H9 (cell line): ENCODE results near the gene TBL2. TPM values are rescaled to one million over a fixed set of nuclear protein-coding genes. Genes with fewer than 3 reads are reported as not detected.

ENCODE experiments used
- DNase-seq: peaks from one replicate; pipeline ENCODE4 v3.0.0-alpha.2; 2017
- H2AFZ ChIP-seq: one replicate; pipeline ENCODE4 v1.6.1; 2013; ENCODE audit warnings: mild to moderate bottlenecking, low read length, control low read depth, moderate library complexity
- H2AK5ac ChIP-seq: 2 replicates; pipeline ENCODE4 v1.6.1; 2013; ENCODE audit warnings: low read length, control low read depth, mixed read lengths; ENCODE audit not compliant: insufficient read length
- H2BK120ac ChIP-seq: one replicate; pipeline ENCODE4 v1.6.1; 2013; ENCODE audit warnings: low read depth, mild to moderate bottlenecking, low read length, control low read depth, inconsistent platforms; ENCODE audit not compliant: poor library complexity, severe bottlenecking
- H2BK12ac ChIP-seq: 2 replicates; pipeline ENCODE4 v1.6.1; 2013; ENCODE audit warnings: low read length, control low read depth, mixed read lengths, low read depth; ENCODE audit not compliant: insufficient read length
- H2BK15ac ChIP-seq: 2 replicates; pipeline ENCODE4 v1.6.1; 2013; ENCODE audit warnings: low read depth, low read length, control low read depth
- H2BK20ac ChIP-seq: one replicate; pipeline ENCODE4 v1.6.1; 2013; ENCODE audit warnings: low read depth, mild to moderate bottlenecking, low read length, control low read depth, inconsistent platforms; ENCODE audit not compliant: poor library complexity, severe bottlenecking
- H2BK5ac ChIP-seq: 2 replicates; pipeline ENCODE4 v1.6.1; 2013; ENCODE audit warnings: low read length, control low read depth, mixed read lengths; ENCODE audit not compliant: insufficient read length
- H3K14ac ChIP-seq: 2 replicates; pipeline ENCODE4 v1.6.1; 2013; ENCODE audit warnings: low read length, control low read depth; ENCODE audit not compliant: insufficient read depth
- H3K18ac ChIP-seq: 2 replicates; pipeline ENCODE4 v1.6.1; 2013; ENCODE audit warnings: low read depth, mild to moderate bottlenecking, mixed read lengths, low read length, control low read depth; ENCODE audit not compliant: insufficient read length
- H3K23ac ChIP-seq: 2 replicates; pipeline ENCODE4 v1.6.1; 2013; ENCODE audit warnings: low read length, control low read depth, mixed read lengths, low read depth; ENCODE audit not compliant: insufficient read length
- H3K23me2 ChIP-seq: 2 replicates; pipeline ENCODE4 v1.6.1; 2013; ENCODE audit warnings: low read depth, mild to moderate bottlenecking, mixed read lengths, low read length, control low read depth; ENCODE audit not compliant: insufficient read length, poor library complexity, severe bottlenecking
- H3K27ac ChIP-seq: 2 replicates; pipeline ENCODE4 v1.5.1; 2013; ENCODE audit warnings: low read length, control low read depth, mixed read lengths, low read depth; ENCODE audit not compliant: insufficient read length
- H3K27me3 ChIP-seq: 2 replicates; pipeline ENCODE4 v1.6.1; 2013; ENCODE audit warnings: low read length, control low read depth, inconsistent platforms; ENCODE audit not compliant: insufficient read depth
- H3K4ac ChIP-seq: 2 replicates; pipeline ENCODE4 v1.6.1; 2013; ENCODE audit warnings: low read depth, mild to moderate bottlenecking, control low read depth, inconsistent platforms, low read length, moderate library complexity
- H3K4me1 ChIP-seq: 2 replicates; pipeline ENCODE4 v1.6.1; 2013; ENCODE audit warnings: low read length, control low read depth, inconsistent platforms; ENCODE audit not compliant: insufficient read depth
- H3K4me2 ChIP-seq: 2 replicates; pipeline ENCODE4 v1.6.1; 2013; ENCODE audit warnings: low read length, control low read depth, mixed read lengths; ENCODE audit not compliant: insufficient read length, insufficient read depth
- H3K56ac ChIP-seq: 2 replicates; pipeline ENCODE4 v1.6.1; 2013; ENCODE audit warnings: low read depth, mild to moderate bottlenecking, mixed read lengths, low read length, control low read depth; ENCODE audit not compliant: insufficient read length
- H3K79me1 ChIP-seq: 2 replicates; pipeline ENCODE4 v1.6.1; 2013; ENCODE audit warnings: low read depth, mild to moderate bottlenecking, moderate library complexity, low read length, control low read depth, inconsistent platforms; ENCODE audit not compliant: insufficient read depth, poor library complexity, severe bottlenecking
- H3K79me2 ChIP-seq: 2 replicates; pipeline ENCODE4 v1.6.1; 2013; ENCODE audit warnings: low read length, control low read depth, inconsistent platforms; ENCODE audit not compliant: insufficient read depth
- H3K9ac ChIP-seq: 2 replicates; pipeline ENCODE4 v1.6.1; 2013; ENCODE audit warnings: low read length, control low read depth, mixed read lengths; ENCODE audit not compliant: insufficient read length; ENCODE audit errors: extremely low read depth
- H3K9me3 ChIP-seq: one replicate; pipeline ENCODE4 v1.6.1; 2013; ENCODE audit warnings: low read depth, low read length, inconsistent platforms; ENCODE audit not compliant: control insufficient read depth
- H3T11ph ChIP-seq: one replicate; pipeline ENCODE4 v1.6.1; 2013; ENCODE audit warnings: mild to moderate bottlenecking, low read length, control low read depth, inconsistent platforms
- H4K20me1 ChIP-seq: one replicate; pipeline ENCODE4 v1.6.1; 2013; ENCODE audit not compliant: control insufficient read depth, insufficient read length, insufficient read depth
- H4K5ac ChIP-seq: 2 replicates; pipeline ENCODE4 v1.6.1; 2013; ENCODE audit warnings: low read depth, mild to moderate bottlenecking, mixed read lengths, low read length, control low read depth; ENCODE audit not compliant: insufficient read length
- H4K8ac ChIP-seq: replicated peaks from 2 replicates; pipeline ENCODE4 v1.6.1; 2013; ENCODE audit warnings: low read length, control low read depth, mixed read lengths, low read depth; ENCODE audit not compliant: insufficient read length
- H4K91ac ChIP-seq: 2 replicates; pipeline ENCODE4 v1.6.1; 2013; ENCODE audit warnings: low read depth, mild to moderate bottlenecking, moderate library complexity, mixed read lengths, low read length, control low read depth; ENCODE audit not compliant: insufficient read length
- H3K27ac Mint-ChIP-seq, 3 experiments: 2 replicates in 2 of 3; 3 replicates in 1 of 3; pipeline ENCODE4 v1.8.0; 2020 to 2021; ENCODE audit warnings: mixed read lengths in 3 of 3, mild to moderate bottlenecking in 1 of 3, moderate library complexity in 1 of 3
- H3K27me3 Mint-ChIP-seq: 2 replicates; pipeline ENCODE4 v1.8.0; 2021; ENCODE audit warnings: low read depth, mild to moderate bottlenecking, moderate library complexity, mixed read lengths
- H3K36me3 Mint-ChIP-seq, 3 experiments: 2 replicates in 2 of 3; 3 replicates in 1 of 3; pipeline ENCODE4 v1.8.0; 2020 to 2021; ENCODE audit warnings: low read depth in 3 of 3, mixed read lengths in 3 of 3; ENCODE audit not compliant: insufficient read depth in 1 of 3
- H3K4me1 Mint-ChIP-seq, 2 experiments: 2 replicates each; pipeline ENCODE4 v1.8.0; 2020; ENCODE audit warnings: mixed read lengths in 2 of 2
- H3K4me3 Mint-ChIP-seq, 2 experiments: 2 replicates in 1 of 2; 3 replicates in 1 of 2; pipeline ENCODE4 v1.8.0; 2020 to 2021; ENCODE audit warnings: mild to moderate bottlenecking in 2 of 2, mixed read lengths in 2 of 2, moderate library complexity in 1 of 2
- H3K9me3 Mint-ChIP-seq, 2 experiments: 2 replicates in 1 of 2; 3 replicates in 1 of 2; pipeline ENCODE4 v1.8.0; 2020; ENCODE audit warnings: mild to moderate bottlenecking in 2 of 2, mixed read lengths in 2 of 2, moderate library complexity in 1 of 2
- WGBS: extraction: QIAGEN DNeasy Blood & Tissue Kit; methylation state at CpG from one replicate; pipeline ENCODE4 v1.1.7; 2013; ENCODE audit warnings: missing lambda C conversion rate, low lambda C conversion rate, mixed read lengths; ENCODE audit not compliant: insufficient read length; ENCODE audit errors: extremely low coverage; 5-methylcytosine and 5-hydroxymethylcytosine counted together
- total RNA-seq: library from RNA; stranded (reverse); gene quantifications from 2 replicates; pipeline ENCODE4 v1.2.1, GENCODE V29; 2021
- TF ChIP-seq, protein P1 (sequence below): fragments of 200-600 bp; sonication (generic); conservative IDR thresholded peaks from 3 replicates; pipeline ENCODE4 v1.8.0; 2021; ENCODE audit warnings: antibody characterized with exemption, mild to moderate bottlenecking

TBL2 gene
- total RNA-seq, 1 experiment from 2014 or later = 26.7 TPM

DNA sequence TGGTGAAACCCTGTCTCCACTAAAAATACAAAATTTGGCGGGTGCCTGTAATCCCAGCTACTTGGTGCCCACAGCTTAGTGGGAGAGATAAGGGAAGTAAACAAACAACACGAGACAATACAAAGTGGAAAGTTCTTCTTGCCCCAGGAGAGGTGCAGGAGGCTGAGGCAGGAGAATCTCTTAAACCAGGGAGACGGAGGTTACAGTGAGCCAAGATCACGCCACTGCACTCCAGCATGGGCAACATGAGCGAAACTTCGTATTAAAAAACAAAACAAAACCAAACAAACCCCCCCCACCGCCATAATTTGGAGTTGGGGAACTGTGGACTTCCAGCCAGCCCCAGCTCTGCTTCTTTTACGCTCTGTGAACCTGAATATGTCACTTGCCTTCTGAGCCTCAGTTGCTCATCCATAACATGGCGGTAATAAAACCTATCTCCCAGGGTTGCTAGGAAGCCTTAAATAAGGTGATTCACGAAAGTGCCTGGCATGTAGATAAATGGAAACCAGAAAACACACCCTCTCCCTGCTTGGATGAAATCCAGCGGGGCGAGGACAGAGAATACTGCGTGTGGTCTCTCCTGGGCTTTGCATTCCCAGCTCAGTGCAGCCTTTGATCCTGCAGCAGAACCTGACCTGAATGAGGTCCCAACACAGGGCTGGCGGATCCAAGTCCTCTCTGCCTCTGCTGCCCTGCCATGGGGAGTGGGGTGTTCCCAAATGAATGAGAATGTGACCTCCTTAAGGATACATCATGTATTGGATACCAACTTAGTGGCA, 35.8 kb upstream of the TBL2 start:
- no peak overlapping the region for H3T11ph ChIP-seq
- H3K4me1 ChIP-seq = no peaks in the 10 kb centered on the region
- no peak overlapping the region for H4K5ac ChIP-seq
- H2BK5ac ChIP-seq = no peak overlapping the region
- H3K18ac ChIP-seq = no peak overlapping the region
- H2AK5ac ChIP-seq = no peak overlapping the region
- no peak overlapping the region for H4K91ac ChIP-seq
- no peaks in the 10 kb centered on the region for H3K79me2 ChIP-seq
- no peak overlapping the region for H3K4ac ChIP-seq
- Mint-ChIP-seq H3K4me1 (peaks cover 7 to 11% of the 10 kb centered on the region in 2 experiments), H3K4me3 (no peak overlapping the region; a peak in 1 of 5 replicates), H3K27me3 (peaks cover 2% of the 10 kb centered on the region), H3K27ac (no peak overlapping the region), H3K36me3 (peaks cover 0 to 5% (median 0%) of the 10 kb centered on the region in 3 experiments; a peak in 3 of 7 replicates), H3K9me3 (no peaks in the 10 kb centered on the region)
- no peak for DNase-seq
- no peak overlapping the region for H3K9ac ChIP-seq
- H3K56ac ChIP-seq = no peak overlapping the region
- H3K4me2 ChIP-seq = no peak overlapping the region
- no peak overlapping the region for H2BK15ac ChIP-seq
- no peaks in the 10 kb centered on the region for H3K27me3 ChIP-seq
- no peak overlapping the region for H2BK12ac ChIP-seq
- no peaks in the 10 kb centered on the region for H3K79me1 ChIP-seq
- H3K27ac ChIP-seq = no peak overlapping the region
- no peak overlapping the region for H3K23ac ChIP-seq
- no peak overlapping the region for H2BK120ac ChIP-seq
- no CpG with 5 or more reads among the region's 14 CpGs for WGBS
- TF ChIP-seq, protein P1, sequence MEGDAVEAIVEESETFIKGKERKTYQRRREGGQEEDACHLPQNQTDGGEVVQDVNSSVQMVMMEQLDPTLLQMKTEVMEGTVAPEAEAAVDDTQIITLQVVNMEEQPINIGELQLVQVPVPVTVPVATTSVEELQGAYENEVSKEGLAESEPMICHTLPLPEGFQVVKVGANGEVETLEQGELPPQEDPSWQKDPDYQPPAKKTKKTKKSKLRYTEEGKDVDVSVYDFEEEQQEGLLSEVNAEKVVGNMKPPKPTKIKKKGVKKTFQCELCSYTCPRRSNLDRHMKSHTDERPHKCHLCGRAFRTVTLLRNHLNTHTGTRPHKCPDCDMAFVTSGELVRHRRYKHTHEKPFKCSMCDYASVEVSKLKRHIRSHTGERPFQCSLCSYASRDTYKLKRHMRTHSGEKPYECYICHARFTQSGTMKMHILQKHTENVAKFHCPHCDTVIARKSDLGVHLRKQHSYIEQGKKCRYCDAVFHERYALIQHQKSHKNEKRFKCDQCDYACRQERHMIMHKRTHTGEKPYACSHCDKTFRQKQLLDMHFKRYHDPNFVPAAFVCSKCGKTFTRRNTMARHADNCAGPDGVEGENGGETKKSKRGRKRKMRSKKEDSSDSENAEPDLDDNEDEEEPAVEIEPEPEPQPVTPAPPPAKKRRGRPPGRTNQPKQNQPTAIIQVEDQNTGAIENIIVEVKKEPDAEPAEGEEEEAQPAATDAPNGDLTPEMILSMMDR = no peak
- H2BK20ac ChIP-seq = no peak overlapping the region
- H2AFZ ChIP-seq = no peak overlapping the region
- H3K14ac ChIP-seq = no peak overlapping the region
- no peak overlapping the region for H4K8ac ChIP-seq
- H3K9me3 ChIP-seq = no peaks in the 10 kb centered on the region
- no peaks in the 10 kb centered on the region for H4K20me1 ChIP-seq
- H3K23me2 ChIP-seq = no peaks in the 10 kb centered on the region
